ENCODE results near the gene CHPT1.

Gene CHPT1

DNA sequence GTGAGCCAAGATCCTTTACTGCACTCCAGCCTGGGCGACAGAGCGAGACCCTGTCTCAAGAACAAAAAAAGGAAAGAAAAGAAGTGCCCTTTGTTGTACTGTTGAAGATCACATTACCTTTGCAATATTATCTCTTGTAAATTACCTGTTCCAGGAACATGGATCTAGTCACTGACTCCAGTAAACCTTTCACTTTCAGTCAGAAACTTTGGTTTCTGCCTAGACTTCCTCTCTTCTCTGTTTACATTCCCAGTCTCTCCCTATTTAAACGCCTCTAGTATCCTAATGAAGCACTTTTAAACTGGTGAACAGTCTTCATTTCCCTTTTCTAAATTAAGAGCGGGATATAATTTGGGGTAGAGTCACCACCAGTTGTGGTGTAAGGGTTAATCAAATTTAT, 12.8 kb downstream of the CHPT1 start:
- H2AFZ ChIP-seq (ENCODE audit: low read depth, low read length) = no peak overlapping the region
- peaks cover 7% of the 10 kb centered on the region for H3K79me2 ChIP-seq (ENCODE audit: insufficient read depth, low read length)
- H3K9me3 ChIP-seq (ENCODE audit: insufficient read depth, low read length, severe bottlenecking) = no peaks in the 10 kb centered on the region
- H4K20me1 ChIP-seq (ENCODE audit: insufficient read depth, low read length) = no peaks in the 10 kb centered on the region
- no peak overlapping the region for H3K9ac ChIP-seq (ENCODE audit: low read depth, low read length)
- no peaks in the 10 kb centered on the region for H3K27me3 ChIP-seq (ENCODE audit: insufficient read depth, low read length, poor library complexity)
- TF ChIP-seq EZH2 (IDR thresholded peaks at IDR 0.05; ENCODE audit: borderline replicate concordance, low read depth, low read length, severe bottlenecking) = no peak
- no peak for TF ChIP-seq CTCF (IDR thresholded peaks at IDR 0.05; ENCODE audit: borderline replicate concordance, extremely low read depth, low read length, poor library complexity, severe bottlenecking)
- no peaks in the 10 kb centered on the region for H3K36me3 ChIP-seq (ENCODE audit: insufficient read depth, low read length)
- DNase-seq = no peak
- peaks cover 8% of the 10 kb centered on the region for H3K4me1 ChIP-seq (ENCODE audit: insufficient read depth, low read length)
- no peak overlapping the region for H3K4me3 ChIP-seq (ENCODE audit: low read depth in 1 of 2, low read length in 2 of 2)
- no peak overlapping the region for H3K27ac ChIP-seq (ENCODE audit: low read length)
- ATAC-seq (ENCODE audit: insufficient read depth, low read depth) = no peak
- no peak overlapping the region for H3K4me2 ChIP-seq (ENCODE audit: insufficient read depth, low read length)

- TF ChIP-seq EZH2 (IDR thresholded peaks at IDR 0.05; ENCODE audit: borderline replicate concordance, low read depth, low read length, severe bottlenecking) (no peak), CTCF (IDR thresholded peaks at IDR 0.05; ENCODE audit: borderline replicate concordance, extremely low read depth, low read length, poor library complexity, severe bottlenecking) (no peak)
- H3K4me3 ChIP-seq (ENCODE audit: low read depth in 1 of 2, low read length in 2 of 2) = no peak overlapping the region
- H3K4me1 ChIP-seq (ENCODE audit: insufficient read depth, low read length) = peaks cover 8% of the 10 kb centered on the region
- H2AFZ ChIP-seq (ENCODE audit: low read depth, low read length) = no peak overlapping the region
- no peaks in the 10 kb centered on the region for H3K9me3 ChIP-seq (ENCODE audit: insufficient read depth, low read length, severe bottlenecking)
- no peak overlapping the region for H3K9ac ChIP-seq (ENCODE audit: low read depth, low read length)
- no peaks in the 10 kb centered on the region for H3K27me3 ChIP-seq (ENCODE audit: insufficient read depth, low read length, poor library complexity)
- peaks cover 7% of the 10 kb centered on the region for H3K79me2 ChIP-seq (ENCODE audit: insufficient read depth, low read length)
- no peak overlapping the region for H3K4me2 ChIP-seq (ENCODE audit: insufficient read depth, low read length)
- ATAC-seq (ENCODE audit: insufficient read depth, low read depth) (no peak), DNase-seq (no peak)
- no peaks in the 10 kb centered on the region for H3K36me3 ChIP-seq (ENCODE audit: insufficient read depth, low read length)
- no peak overlapping the region for H3K27ac ChIP-seq (ENCODE audit: low read length)
- no peaks in the 10 kb centered on the region for H4K20me1 ChIP-seq (ENCODE audit: insufficient read depth, low read length)
Measured at GRCh38 chr12:101713059-101713682, 15.7 kb downstream of the CHPT1 start.

DNA sequence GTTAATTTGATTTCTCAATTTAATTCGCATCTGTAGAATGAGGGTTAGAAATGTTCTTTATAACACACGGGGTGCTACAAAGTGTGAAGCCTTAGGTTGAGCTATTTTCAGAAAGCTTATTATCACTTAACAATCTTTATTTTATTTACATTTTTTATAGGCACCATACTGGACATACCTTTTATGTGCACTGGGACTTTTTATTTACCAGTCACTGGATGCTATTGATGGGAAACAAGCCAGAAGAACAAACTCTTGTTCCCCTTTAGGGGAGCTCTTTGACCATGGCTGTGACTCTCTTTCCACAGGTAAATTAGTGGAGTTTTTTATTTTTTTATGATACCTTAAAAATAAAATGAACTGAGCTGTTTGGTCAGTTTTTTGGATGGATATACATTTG, 16.5 kb downstream of the CHPT1 start:
- peaks cover 8% of the 10 kb centered on the region for H3K4me1 ChIP-seq (ENCODE audit: insufficient read depth, low read length)
- peaks cover 7% of the 10 kb centered on the region for H3K79me2 ChIP-seq (ENCODE audit: insufficient read depth, low read length)
- no peaks in the 10 kb centered on the region for H3K36me3 ChIP-seq (ENCODE audit: insufficient read depth, low read length)
- no peak for DNase-seq
- ATAC-seq (ENCODE audit: insufficient read depth, low read depth) = no peak
- TF ChIP-seq EZH2 (IDR thresholded peaks at IDR 0.05; ENCODE audit: borderline replicate concordance, low read depth, low read length, severe bottlenecking) (no peak), CTCF (IDR thresholded peaks at IDR 0.05; ENCODE audit: borderline replicate concordance, extremely low read depth, low read length, poor library complexity, severe bottlenecking) (no peak)
- H4K20me1 ChIP-seq (ENCODE audit: insufficient read depth, low read length) = no peaks in the 10 kb centered on the region
- H3K4me2 ChIP-seq (ENCODE audit: insufficient read depth, low read length) = no peak overlapping the region
- no peak overlapping the region for H3K9ac ChIP-seq (ENCODE audit: low read depth, low read length)
- H3K27ac ChIP-seq (ENCODE audit: low read length) = no peak overlapping the region
- H3K9me3 ChIP-seq (ENCODE audit: insufficient read depth, low read length, severe bottlenecking) = no peaks in the 10 kb centered on the region
- H2AFZ ChIP-seq (ENCODE audit: low read depth, low read length) = no peak overlapping the region
- no peaks in the 10 kb centered on the region for H3K27me3 ChIP-seq (ENCODE audit: insufficient read depth, low read length, poor library complexity)
- H3K4me3 ChIP-seq (ENCODE audit: low read depth in 1 of 2, low read length in 2 of 2) = no peak overlapping the region

Data from DND-41 (cell line).